NCI-H526 treated with DMSO at 0.1 percent for 48 hours (cell line): ENCODE measurements around the gene ZNF565.
A peak's percentile ranks its signal among the peaks of the same experiment; 100 is the strongest.
"Not testable (repeated sequence)": the region's sequence is repeated elsewhere in the genome, so short reads cannot be mapped to it uniquely, and the experiment has no call there.

ENCODE experiments used
- DNase-seq: peaks from one replicate; lab custom pipeline; 2025; lab: John Stamatoyannopoulos, UW

Gene ZNF565

DNA sequence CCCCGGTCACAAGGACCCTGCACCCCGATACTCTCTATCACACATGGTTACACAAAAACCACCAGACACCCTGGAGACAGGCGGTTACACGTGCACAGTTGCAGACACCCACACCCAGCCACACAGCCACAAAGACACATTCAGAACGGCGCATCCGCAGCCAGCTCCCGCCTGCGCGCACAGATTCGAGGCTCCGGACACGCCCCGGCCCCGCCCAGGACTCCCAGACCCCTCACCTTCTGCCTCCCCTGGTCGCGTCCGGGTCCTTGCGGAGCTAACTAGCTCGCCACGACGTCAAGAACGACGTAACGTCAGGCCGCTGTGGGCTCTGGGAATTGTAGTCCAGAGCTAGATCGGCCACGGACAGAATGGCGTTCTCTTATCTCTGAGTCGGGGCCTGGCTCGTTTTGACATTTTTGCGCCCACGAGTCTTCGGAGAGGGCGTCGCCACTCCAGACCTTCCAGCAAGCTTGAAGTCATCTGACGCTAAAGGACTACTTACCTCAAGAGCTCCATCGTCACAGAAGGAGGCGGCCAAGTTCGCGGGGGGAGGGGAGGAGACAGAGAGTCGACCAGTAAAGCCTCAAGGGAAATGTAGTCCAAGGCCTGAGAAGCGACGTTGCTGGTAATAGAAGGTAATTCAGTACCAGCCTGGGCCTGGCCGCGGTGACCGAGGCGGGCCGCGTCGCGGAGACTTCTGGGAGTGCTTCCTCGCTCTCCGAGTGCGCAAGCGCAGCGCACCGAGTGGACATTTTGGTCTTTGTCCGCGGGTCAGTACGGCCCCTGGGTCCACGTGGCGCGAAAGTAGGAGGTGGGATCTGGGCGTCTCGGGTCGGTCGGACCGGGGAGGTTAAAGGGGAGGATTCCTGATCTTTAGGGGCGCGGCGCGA is at the start of gene ZNF565, which contains the start of gene ZNF146:
Gene ZNF565, minus strand, starts transcription at position 280 of the 890 bp plus-strand sequence. CDS start 12,680 bp downstream, outside the sequence.
Gene ZNF146, plus strand, starts transcription at position 721 of the 890 bp plus-strand sequence. CDS start 21,335 bp downstream, outside the sequence.
- DNase-seq = peak; percentile 100

DNA sequence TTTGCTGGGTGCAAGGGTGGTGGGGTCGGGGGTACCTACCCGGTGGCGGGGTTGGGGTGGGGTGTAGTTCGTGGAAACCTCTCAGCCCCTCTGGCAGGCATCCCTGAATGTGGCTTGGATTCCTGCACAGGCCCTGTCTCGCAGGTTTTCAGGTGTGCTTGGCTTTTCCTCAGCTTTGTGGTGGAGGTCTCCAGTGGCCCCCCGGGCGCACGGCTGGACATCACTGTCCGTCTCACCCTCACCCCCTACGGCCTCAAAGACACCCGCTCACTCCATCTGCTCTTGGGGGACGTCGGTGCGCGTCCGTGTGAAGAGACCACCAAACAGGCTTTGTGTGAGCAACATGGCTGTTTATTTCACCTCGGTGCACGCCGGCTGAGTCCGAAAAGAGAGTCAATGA is 44.7 kb upstream of the ZNF565 start:
- no peak for DNase-seq

DNA sequence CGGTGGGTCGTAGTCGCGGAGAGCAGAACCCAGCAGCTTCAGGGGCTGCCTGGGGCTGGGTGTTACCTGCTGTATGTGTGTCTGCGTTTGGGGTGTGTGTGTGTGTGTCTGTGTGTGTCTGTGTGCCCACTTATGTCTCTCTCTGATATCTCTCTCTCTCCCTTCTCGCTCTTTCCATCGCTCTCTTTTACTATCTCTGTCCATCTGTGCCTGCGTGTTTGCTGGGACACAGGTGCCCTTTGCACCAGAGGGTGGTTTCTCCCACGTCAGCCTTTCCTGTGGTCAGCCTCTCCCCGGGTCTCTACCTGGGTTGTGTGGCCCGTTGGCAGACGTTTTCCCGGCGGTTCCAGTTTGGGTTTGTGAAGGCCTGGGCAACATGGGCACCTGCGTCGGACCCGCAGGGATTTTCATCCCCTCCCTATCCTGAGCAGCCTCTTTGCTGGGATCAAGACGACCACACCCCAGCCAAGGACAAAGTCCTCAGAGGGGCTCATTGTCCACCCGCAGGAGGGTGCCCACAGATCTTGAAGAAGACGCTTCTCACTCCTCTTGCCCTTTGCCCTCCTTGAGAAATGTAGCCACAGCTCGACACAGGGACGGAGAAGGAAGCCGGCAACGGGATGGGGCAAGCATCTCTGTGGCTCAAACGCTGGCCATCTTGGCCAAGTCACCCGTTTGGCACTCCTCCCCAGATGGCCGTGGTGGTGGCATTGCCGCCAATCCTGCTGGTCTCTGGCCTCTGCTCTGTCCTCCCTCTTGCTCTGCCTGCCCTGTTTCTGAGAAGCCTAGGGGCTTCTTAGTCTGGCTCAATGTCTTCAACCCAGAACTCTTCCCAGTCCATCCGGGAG is 43.8 kb upstream of the ZNF565 start:
- no peak for DNase-seq

DNA sequence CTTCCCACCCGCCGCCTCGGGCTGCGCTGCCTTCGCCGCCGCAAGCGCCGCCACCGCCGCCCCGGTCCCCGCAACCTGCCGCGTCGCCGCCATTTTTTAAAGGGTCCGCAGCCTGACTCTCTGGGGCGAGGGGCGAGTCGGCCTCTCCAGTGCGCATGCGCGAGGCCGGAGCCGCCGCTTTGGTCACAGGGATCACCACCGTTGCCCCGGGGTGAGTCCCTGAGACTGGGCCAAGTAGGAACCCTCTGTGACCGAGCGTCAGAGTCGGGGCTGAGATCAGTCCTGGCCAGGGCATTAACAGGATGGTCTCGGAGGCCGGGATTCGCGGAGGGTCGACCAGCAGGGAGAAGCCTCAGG is 43.0 kb upstream of the ZNF565 start:
- no peak for DNase-seq

DNA sequence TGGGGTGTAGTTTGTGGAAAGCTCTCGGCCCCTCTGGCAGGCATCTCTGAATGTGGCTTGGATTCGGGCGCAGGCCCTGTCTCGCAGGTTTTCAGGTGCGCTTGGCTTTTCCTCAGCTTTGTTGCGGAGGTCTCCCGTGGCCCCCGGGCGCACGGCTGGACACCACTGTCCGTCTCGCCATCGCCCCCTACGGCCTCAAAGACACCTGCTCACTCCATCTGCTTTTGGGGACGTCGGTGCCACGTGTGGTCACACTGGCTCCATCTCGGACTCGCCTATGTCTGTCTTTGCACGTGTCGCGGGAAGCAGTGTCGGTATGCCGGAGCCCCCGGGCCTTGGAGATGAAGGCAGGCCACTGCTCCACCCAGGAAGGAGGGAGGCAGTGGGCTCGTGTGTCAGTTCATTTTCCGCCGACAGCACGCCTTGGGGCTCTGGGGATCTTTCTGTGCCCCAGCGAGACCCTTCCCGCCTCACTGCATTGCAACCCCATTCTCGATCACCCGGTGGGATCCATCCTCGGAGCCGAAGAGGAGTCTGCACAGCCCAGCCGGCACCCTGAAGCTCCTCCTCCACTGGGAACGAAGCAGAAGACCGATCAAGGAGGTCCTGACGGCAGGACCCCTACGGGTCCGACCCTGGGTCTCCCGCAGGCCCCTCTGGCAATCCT is 42.5 kb upstream of the ZNF565 start:
- no peak for DNase-seq

DNA sequence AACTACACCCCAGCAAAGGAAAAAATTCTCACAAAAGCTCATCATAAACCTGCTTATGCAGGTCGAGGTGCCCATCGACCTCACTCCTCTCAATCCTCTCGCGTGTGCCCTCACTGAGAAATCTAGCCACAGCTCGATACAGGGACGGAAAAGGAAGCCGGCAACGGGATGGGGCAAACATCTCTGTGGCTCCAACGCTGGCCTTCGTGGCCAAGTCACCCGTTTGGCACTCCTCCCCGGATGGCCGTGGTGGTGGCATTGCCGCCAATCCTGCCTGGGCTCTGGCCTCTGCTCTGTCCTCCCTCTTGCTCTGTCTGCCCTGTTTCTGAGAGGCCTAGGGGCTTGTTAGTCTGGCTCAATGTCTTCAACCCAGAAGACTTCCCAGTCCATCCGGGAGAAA is 41.6 kb upstream of the ZNF565 start:
- DNase-seq = no peak

DNA sequence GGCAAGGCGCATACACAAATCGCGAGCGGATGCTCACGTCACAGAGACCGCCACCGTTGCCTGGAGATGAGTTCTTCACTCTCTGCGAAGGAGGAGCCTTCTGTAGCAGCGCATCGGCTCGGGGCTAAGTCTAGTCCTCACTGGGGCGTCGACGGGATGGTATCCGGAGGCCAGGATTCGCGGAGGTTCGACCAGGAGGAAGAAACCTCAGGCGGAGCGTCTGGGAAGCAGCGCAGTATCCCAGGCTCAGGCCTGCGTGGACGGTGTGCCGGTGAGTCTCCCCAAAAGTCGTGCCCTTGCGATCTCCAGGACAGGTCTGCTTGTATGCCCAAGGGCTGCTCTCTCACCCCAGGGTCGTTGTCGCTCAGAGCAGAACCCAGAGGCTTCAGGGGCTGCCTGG is 40.9 kb upstream of the ZNF565 start:
- no peak for DNase-seq

DNA sequence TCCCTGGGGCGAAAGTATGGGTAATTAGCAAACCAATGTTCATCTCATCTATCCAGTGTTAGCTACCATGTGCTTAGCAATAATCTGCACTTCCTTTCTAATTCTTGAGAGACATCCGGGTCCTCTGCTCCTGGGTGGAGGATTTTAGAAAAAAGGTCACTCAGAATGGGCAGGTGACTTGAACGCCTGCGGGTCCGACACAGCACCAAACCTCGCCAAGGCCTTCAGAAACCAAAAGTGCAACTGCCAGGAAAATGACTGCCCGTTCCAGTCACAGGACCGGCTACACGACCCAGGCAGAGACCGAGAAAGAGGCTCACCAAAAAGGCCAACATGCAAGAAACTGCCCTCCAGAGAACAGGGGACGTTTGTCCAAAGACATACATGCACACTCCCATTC is 40.4 kb upstream of the ZNF565 start:
- DNase-seq = no peak

DNA sequence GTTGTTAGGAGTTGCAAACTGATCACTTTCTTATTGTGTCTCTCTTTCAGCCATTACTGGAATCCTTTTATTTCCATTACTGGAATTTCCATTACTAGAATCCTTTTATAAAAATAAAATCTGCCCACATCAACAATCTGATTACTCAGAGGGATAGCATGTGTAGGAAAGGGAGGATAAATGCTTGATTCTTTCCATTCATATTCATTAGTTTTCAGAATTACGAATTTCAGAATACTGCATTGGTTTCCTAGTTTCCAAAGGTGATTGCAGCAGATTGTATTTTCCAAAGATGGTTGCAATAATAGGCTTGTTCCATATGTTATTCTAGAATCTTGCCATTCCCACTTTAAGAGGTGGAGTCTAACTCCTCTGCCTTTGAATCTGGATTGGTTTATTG is 37.6 kb upstream of the ZNF565 start:
- no peak for DNase-seq

DNA sequence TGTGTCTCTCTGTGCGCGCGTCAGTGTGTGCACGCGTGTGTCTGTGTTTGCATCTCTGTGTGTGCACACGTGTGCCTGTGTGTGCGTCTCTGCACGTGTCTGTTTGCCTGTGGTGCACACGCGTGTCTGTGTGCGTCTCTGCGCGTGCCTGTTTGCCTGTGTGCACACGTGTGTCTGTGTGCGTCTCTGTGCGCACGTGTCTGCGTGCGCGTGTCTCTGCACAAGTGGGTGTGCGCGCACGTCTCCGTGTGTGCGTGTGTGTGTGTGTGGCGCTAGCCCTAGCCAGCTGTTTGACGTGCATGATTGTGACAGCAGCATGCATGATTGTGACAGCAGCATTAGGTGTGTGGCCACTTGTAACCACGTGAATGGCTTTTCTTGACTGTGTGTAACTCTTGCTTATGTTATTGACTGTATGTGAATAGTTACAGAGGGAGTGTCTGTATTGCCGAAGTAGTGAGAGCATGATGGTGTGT is 31.6 kb upstream of the ZNF565 start:
- no peak for DNase-seq

DNA sequence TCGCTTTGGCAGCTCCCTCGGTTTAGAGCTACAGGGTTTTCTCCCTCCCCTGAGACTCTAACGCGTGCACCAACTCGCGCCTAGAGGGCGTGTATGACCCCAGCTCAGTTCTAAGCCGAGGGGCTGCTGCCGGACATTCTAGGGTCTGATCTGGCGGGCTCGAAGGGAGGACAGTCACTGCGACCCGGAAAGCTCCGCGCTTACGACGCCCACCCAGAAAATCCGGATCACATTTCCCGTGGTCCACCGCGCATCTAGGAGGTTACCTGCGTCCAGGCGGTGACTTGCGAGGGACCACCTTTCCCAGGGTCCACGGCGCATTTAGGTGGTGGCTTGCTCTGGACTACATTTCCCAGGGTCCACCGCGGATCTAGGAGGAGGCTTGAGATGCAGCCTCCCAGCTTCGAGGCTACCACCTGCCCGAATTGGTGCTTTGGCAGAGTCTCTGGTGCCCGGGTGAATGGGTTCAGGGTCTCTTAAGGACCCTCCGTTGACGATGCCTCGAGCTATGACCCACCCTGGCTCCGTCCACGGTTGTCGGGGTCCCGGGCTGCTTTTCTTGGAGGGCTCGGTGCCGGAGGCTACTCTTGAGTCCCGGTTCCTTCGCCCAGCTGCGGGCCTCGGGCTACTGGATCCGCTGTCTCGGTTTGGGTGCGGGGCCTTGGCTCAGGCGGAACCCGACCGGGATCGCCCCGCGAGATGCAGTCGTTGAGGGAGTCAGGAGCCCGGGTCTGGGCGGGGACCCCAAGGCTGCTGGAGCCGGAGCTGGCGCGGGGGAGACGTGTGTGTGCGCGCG is 30.9 kb upstream of the ZNF565 start:
- peak; percentile 48 for DNase-seq

DNA sequence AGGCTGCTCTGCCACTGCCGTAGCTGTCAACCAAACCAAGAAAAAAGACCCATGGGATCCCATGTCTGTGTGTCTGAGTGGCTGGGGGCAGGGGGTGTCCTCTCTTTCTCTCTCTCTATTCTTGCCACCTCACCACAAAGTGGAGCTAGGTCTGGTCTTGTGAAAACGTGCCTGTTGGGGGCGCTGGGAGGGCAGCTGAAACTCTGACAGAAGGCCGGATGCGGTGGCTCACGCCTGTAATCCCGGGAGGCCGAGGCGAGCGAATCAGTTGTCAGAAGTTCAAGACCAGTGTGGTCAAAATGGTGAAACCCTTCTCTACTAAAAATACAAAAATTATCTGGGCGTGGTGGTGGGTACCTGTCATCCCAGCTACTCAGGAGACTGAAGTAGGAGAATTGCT is 29.6 kb upstream of the ZNF565 start:
- no peak for DNase-seq

DNA sequence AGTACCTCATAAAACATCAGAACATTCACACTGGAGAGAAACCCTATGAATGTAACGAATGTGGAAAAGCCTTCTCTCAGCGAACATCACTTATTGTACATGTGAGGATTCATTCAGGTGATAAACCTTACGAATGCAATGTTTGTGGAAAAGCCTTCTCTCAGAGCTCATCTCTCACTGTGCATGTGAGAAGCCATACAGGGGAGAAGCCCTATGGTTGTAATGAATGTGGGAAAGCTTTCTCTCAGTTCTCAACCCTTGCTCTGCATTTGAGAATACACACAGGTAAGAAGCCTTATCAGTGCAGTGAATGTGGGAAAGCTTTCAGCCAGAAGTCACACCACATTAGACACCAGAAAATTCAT is 22.5 kb upstream of the ZNF565 start:
- no peak for DNase-seq

DNA sequence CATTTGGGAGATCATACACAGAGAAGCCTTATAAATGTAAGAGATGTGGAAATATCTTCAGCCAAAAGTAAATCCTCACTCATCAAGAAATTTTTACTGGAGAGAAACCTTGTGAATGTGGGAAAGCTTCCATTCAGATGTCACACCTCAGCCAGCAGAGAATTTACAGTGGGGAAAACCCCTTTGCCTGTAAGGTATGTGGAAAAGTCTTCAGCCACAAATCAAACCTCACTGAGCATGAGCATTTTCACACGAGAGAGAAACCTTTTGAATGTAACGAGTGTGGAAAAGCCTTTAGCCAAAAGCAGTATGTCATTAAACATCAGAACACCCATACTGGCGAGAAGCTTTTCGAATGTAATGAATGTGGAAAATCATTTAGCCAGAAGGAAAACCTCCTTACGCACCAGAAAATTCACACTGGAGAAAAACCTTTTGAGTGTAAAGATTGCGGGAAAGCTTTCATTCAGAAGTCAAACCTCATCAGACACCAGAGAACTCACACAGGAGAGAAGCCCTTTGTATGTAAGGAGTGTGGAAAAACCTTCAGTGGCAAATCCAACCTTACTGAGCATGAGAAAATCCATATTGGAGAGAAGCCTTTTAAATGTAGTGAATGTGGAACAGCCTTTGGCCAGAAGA is 22.0 kb upstream of the ZNF565 start:
- DNase-seq = no peak

DNA sequence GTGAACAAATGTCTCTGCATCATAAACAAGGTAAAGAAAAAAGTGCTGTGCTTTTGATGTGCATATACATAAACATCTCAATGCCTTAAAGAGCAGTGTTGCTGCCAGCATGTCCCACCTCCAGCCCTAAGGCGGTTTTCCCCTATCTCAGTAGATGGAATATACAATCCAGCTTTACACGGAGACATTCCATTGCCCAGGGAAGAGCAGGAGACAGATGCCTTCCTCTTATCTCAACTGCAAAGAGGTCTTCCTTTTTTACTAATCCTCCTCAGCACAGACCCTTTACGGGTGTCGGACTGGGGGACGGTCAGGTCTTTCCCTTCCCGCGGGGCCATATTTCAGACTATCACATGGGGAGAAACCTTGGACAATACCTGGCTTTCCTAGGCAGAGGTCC is 19.2 kb upstream of the ZNF565 start:
- not testable (repeated sequence) for DNase-seq

DNA sequence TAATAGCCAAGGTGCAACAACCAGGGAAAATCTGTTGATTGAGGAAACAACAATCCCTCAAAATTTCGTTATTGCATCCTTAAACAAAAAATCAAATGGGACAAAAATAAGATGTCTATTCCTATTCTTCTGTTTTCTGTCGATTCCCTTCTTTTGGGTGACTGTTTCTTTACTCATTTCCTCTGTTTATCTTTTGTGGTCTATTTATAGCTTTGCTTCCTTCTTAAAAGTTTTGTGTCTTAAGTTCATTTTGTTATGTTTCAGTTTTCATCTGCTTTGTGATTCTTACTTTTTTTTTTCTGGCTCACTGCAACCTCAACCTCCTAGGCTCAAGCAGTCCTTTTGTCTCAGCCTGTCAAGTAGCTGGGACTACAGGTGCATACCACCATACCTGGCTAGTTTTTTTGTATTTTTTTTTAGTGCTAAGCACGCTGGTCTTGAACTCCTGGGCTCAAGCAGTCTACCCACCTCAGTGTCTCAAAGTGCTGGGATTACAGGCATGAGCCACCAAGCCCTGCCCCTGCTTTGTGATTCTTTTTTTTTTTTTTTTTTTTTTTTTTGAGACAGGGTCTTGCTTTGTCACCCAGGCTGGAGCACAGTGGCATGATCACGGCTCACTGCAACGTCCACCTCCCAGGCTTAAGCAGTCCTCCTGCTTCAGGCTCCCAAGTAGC is 10.9 kb upstream of the ZNF565 start:
- no peak for DNase-seq

DNA sequence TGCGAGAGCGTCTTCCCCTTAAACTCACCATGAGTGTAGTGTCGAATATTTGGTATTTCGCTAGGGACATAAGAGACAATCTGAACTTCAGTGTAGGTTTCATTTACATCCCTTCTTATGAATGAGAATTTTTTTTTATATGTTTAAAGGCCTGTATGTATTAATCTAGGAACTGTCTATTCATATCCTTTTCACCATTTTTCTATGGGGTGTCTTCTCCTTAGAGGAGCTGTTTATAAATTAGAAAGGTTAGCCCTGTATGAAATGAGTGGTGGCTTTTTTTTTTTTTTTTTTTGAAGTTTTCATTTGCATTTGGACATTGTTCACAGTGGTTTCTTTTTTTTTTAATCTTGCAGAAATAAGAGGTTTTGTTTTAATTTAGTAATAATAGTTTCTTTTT is 8.0 kb upstream of the ZNF565 start:
- no peak for DNase-seq

DNA sequence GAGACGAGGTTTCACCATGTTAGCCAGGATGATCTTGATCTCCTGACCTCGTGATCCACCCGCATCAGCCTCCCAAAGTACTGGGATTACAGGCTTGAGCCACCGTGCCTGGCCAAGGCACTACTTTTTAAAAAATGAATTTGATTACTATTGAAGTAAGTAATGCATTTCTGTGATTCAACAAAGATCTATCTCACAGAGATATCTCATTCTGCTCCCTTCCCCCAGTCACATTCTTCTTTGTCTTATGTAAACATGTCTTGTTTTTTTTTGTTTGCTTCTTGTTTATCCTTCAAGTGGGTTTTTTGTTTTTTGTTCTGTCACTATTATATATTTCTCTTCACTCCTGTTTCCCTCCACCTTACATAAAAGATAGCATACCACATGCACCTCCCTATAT is 7.0 kb upstream of the ZNF565 start:
- no peak for DNase-seq

DNA sequence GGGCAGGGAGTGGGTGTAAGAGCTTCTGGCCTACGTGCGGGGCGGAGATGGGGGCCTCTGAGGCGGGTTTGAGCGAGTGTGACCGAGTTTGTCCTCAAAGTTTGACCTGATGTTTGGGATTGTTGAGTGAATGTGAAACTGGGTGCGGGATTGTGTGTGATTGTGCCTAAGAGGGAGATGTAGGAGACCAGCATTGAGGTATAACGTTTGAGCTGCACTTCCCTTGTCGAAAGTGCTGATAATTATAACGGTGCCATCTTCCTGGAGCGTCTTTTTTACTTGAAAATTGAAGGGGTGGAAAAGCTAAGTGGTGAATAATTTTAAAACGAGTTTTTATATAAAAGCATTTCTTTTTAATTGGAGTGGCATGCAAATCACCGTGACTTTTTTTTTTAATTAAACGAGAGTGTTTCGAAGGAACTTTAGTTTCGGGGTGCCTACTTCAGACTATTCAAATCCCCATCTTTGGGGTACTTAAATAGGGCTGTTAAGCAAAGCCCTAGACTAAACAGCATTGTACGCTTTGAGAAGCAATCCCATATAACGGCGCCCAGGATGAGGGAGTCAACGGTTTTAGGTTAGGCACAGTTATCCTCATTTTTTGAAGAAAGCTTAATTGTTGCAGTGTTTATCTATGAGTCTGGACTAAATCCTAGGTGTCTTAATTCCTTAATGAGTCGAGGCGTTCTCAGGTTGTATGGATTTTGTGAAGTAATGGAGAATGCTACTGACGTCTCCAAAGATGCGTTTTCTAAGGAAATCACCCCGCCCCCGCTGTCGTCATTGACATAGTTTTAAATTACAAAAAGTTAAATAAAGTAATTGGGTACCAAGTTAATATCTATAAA is 1.0 kb upstream of the ZNF565 start:
- peak; percentile 48 for DNase-seq

DNA sequence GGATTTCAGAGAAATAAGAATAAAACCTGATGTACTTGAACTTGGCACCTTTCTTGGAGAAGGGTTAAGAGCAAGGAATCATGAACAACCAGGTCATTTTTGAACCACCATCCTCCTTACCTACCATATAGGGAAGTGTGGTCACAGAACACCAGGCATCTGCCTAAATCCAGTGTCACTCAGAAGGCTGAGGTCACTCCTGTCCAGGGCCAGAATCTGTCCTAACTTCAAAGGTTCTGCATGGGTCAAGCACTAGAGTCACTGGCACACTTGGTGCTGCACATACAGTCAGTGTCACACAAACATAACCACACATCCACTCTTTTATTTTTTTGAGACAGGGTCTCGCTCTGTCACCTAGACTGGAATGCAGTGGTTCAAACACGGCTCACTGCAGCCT is 1.6 kb downstream of the ZNF565 start:
- DNase-seq = no peak
